Neural cell (in vitro differentiated cells): ENCODE results near the gene TET2.

Experiments
- EP300 ChIP-seq: fragments of 450-650 bp; conservative IDR thresholded peaks from 2 replicates; pipeline ENCODE4 v1.6.1; 2014; ENCODE audit warnings: antibody characterized with exemption, mild to moderate bottlenecking, moderate library complexity; ENCODE audit not compliant: poor library complexity, severe bottlenecking
- EZH2 ChIP-seq: fragments of 200-600, 300-800 bp; shearing (Covaris generic), sonication (generic); IDR thresholded peaks from 2 replicates; pipeline ENCODE4 v1.6.1; 2014; ENCODE audit warnings: antibody characterized with exemption, low read length, borderline replicate concordance, mild to moderate bottlenecking; ENCODE audit not compliant: insufficient read depth, poor library complexity, severe bottlenecking
- MXI1 ChIP-seq: fragments of 450-650 bp; conservative IDR thresholded peaks from 2 replicates; pipeline ENCODE4 v1.6.1; 2014; ENCODE audit warnings: antibody characterized with exemption, mild to moderate bottlenecking; ENCODE audit not compliant: poor library complexity, severe bottlenecking
- POLR2AphosphoS5 ChIP-seq: IDR thresholded peaks from 2 replicates; pipeline ENCODE4 v1.6.1; 2012
- RAD21 ChIP-seq: fragments of 450-650 bp; conservative IDR thresholded peaks from 2 replicates; pipeline ENCODE4 v1.6.1; 2014; ENCODE audit warnings: antibody characterized with exemption, mild to moderate bottlenecking, moderate library complexity
- SMC3 ChIP-seq: fragments of 450-650 bp; conservative IDR thresholded peaks from 2 replicates; pipeline ENCODE4 v1.6.1; 2014; ENCODE audit warnings: antibody characterized with exemption, mild to moderate bottlenecking, moderate library complexity; ENCODE audit not compliant: poor library complexity
- TF ChIP-seq, protein P1 (sequence below): fragments of 450-650 bp; IDR thresholded peaks from 2 replicates; pipeline ENCODE4 v1.5.1; 2014; ENCODE audit warnings: antibody characterized with exemption, mild to moderate bottlenecking, moderate library complexity; ENCODE audit not compliant: poor library complexity, severe bottlenecking
- TF ChIP-seq, protein P2 (sequence below): IDR thresholded peaks from 2 replicates; pipeline ENCODE4 v1.6.1; 2012; ENCODE audit warnings: borderline replicate concordance

DNA sequence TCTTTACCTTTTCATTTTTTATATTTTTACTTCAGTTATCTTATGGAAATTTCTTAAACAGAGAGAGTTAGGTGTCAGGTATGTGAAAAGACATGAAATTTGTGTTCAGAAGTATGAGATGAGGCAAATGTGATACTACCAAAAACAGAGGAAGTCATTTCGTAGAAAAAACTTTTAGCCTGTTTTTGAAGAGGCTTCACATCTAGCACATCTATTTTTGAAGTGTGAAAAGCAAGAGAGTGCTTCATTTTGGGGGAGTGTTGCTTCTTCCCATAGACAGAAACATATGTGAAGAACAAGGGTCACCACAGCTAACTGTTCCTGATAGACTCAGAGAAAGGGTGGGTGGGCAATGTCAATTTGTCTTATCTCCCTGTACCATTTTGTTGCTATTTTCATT, 125.3 kb downstream of the TET2 start:
- TF ChIP-seq EP300: no peak
- TF ChIP-seq, protein P1, sequence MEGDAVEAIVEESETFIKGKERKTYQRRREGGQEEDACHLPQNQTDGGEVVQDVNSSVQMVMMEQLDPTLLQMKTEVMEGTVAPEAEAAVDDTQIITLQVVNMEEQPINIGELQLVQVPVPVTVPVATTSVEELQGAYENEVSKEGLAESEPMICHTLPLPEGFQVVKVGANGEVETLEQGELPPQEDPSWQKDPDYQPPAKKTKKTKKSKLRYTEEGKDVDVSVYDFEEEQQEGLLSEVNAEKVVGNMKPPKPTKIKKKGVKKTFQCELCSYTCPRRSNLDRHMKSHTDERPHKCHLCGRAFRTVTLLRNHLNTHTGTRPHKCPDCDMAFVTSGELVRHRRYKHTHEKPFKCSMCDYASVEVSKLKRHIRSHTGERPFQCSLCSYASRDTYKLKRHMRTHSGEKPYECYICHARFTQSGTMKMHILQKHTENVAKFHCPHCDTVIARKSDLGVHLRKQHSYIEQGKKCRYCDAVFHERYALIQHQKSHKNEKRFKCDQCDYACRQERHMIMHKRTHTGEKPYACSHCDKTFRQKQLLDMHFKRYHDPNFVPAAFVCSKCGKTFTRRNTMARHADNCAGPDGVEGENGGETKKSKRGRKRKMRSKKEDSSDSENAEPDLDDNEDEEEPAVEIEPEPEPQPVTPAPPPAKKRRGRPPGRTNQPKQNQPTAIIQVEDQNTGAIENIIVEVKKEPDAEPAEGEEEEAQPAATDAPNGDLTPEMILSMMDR: no peak
- no peak for TF ChIP-seq RAD21
- TF ChIP-seq EZH2: no peak
- TF ChIP-seq POLR2AphosphoS5: no peak
- no peak for TF ChIP-seq MXI1
- TF ChIP-seq, protein P2, sequence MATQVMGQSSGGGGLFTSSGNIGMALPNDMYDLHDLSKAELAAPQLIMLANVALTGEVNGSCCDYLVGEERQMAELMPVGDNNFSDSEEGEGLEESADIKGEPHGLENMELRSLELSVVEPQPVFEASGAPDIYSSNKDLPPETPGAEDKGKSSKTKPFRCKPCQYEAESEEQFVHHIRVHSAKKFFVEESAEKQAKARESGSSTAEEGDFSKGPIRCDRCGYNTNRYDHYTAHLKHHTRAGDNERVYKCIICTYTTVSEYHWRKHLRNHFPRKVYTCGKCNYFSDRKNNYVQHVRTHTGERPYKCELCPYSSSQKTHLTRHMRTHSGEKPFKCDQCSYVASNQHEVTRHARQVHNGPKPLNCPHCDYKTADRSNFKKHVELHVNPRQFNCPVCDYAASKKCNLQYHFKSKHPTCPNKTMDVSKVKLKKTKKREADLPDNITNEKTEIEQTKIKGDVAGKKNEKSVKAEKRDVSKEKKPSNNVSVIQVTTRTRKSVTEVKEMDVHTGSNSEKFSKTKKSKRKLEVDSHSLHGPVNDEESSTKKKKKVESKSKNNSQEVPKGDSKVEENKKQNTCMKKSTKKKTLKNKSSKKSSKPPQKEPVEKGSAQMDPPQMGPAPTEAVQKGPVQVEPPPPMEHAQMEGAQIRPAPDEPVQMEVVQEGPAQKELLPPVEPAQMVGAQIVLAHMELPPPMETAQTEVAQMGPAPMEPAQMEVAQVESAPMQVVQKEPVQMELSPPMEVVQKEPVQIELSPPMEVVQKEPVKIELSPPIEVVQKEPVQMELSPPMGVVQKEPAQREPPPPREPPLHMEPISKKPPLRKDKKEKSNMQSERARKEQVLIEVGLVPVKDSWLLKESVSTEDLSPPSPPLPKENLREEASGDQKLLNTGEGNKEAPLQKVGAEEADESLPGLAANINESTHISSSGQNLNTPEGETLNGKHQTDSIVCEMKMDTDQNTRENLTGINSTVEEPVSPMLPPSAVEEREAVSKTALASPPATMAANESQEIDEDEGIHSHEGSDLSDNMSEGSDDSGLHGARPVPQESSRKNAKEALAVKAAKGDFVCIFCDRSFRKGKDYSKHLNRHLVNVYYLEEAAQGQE: no peak
- no peak for TF ChIP-seq SMC3
